ENCODE data around the gene MYO1A.

MYO1A gene

DNA sequence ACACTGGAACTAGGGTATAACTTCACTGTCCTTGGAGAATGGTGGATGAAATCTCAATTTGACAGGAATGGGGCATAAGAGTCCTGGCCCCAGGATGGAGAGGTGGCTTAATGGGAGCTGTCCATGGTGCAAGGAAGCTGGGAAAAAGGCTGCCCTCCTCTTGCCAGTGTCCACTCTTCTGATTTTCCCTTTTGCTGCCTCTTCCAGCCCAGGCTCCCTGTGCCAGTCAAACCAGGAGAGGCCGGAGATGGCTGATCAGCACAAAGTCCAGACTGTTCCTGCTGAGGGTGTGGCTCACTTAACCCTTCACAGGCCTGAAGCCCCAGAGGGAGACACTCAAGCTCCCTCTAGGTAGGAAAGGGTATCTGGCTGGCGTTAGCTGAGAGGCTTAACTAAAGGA lies at the start of gene MYO1A:
Gene MYO1A (minus strand): TSS at position 240 of the 400 bp plus-strand sequence. CDS start 1,806 bp downstream, outside the sequence.
- DNase-seq, result no peak

DNA sequence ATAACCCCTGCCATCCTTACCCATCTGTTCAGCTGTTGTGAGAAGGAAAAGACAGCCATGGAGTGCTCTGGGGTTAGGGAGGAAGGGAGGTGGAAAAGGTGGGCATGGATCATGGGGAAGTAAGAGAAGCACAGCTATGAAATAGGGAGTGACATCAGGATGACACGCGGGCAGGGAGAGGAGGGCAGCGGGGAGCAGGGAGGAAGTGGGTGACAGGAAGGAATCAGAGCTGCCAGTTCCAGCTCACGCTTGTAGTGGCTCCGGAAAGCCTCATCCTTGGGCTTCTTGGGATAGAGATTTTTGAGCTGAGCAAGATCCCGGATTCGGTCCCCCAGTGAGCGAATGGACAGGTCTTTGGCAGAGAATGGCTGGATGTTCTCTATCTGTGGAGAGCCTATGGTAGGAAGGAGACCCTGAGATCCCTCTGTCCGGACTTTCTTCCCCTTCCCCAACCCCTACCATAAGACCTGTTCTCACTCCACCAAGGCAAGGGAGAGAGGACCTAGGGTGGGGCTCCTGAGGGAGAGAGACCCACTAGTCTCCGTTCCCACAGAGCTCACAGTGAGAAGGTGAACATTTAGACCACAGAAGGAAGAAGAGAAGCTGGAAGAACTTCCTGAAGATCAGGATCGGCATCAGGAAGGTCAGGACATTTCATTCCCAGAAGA lies 49.3 kb upstream of the MYO1A start:
- no peak for DNase-seq

DNA sequence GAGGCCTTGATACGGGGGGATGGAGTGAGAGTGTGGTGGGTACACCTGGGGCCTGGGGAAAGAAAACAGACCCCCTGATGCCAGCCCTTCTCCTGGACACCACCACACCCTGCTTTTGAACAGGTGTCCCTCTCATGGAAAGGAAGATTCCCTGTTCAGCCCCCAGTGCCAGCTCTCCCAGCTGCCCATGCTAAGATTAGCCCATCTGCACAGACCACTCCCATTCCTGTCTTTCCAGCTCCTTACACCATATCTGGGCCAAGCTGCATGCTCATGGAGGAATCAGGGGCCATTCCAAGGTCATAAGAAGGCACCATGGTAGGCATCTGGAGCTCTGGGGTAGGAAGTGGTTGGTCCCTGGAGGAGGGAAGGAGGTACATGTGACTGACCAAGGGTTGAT lies 48.6 kb upstream of the MYO1A start:
- DNase-seq, result no peak

DNA sequence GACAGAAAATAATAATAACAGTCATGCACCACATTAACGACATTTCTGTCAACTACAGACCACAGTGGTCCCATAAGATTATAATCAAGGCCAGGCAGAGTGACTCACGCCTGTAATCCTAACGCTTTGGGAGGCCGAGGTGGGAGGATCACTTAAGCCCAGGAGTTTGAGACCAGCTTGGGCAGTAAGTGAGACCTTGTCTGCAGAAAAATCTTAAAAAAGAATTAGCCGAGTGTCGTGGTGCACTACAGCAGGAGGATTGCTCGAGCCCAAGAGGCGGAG lies 47.6 kb upstream of the MYO1A start:
- DNase-seq, result no peak

DNA sequence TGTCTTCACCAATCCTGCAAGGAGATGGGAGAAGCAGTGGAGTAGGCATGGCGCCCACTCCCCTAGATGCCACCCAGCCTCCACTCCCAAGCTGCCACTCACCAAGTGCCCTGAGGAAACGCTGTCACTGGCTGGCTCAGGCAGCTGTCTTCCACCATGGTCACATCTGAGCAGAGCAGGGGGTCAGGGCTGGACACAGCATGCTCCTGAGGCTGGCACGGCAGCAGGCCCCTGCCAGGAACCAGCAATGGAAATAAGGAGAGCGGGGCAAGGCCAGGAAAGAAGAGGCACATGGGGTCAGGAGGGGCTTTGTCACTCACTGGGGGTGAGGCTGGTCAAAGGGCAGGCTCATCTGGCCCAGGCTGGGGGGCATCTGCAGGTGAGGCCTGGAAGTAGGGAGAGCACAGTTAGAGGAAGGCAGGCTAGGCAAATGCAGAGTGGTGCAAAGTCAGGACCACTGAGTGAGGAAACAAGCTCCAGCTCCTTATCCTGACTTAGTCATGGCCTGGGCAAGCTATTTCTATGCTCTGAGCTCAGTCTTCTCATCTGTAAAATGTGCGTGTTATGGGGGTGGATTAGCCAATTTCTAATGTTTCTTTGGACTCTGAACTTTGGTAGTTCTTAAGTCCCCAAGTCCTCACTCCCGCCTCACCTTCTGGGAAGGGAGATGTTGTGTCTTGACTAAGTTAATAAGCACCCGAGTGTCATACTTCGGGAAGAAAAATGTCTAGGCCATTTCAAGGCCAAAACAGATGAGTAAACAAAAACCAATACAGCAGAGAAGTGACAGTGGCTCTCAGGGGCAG lies 47.0 kb upstream of the MYO1A start:
- no peak for DNase-seq

DNA sequence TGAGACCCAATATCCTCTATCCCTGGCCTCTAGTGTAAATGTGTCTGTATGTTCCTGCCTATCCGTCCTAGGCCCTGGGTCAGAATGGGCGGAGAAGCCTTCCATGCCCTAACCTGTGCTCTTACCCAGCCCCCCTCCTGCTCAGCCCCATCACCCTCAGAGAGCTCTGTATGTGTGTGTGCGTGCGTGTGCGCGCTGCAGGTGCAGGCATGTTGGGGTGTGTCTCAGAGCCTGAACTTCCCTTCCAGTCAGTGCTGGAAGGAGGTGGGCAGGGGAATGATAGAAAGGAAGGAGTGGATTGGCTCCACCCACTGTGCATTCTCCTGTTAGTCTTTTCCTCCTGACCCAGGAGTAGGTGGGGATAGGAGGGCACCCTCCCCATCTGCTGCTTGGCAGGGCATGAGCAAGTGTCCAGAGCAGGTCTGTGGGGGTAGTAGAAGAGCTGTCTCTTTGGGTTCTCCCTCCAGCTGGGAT lies 46.2 kb upstream of the MYO1A start:
- DNase-seq, result no peak

DNA sequence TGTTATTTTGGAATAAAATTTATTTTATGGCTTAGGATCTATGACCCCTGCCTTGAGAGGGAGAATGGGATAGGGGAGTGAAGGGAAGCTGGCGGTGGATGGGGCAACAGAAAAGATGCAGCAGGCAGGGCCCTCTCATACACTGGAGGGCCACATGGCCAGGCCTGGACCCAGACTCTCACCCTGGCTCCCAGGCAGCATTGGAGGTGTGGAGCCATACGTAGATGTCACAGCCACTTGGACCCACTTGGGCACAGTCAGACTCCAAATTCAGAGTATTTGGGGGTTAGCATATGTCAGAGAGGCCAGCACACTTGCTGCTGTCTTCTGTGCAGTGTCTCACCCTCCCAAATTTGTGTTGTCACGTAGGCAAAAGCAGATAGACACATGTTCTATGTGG lies 45.5 kb upstream of the MYO1A start:
- DNase-seq, result no peak

DNA sequence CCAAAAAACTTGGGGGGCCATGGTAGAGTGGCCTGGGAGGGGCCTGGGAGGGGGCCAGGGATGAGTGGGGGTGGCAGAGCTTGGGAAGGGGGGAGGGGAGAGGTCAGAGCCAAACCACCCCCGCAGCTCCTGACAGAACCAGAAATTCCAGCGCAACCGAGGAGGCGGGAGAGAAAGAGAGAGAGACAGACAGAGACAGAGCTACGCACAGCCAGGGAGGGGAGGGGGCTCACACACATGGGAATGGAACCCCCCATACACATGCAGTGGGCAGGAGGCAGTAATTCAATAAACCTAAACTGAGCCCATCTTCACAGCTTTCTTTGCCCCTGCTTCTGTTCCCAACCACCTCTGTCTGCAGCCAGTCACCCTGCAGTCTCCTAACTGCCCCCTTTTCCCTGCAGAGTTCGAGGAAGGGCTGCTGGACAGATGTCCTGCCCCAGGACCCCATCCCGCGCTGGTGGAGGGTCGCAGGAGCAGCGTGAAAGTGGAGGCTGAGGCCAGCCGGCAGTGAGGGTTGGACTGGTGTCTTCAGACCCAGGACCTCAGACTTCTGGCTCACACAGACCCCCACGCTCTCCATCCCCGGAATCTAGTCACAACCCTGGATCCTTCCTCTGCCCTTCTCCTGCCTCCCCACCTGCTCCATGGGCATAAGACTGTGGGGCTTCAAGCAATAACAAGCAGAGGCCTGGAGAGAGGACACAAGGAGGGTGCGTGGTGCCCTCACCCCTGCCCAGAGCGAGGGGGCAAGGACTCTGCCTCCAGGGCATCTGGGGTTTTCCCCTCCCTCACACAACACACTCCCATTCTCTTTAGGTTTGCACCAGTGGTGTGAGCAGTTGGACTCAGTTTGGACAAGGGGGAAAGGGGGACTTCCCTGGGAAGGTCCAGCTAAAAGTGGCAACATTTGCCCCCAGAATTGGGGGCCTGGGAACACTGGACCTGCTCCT lies 44.6 kb upstream of the MYO1A start:
- no peak for DNase-seq

DNA sequence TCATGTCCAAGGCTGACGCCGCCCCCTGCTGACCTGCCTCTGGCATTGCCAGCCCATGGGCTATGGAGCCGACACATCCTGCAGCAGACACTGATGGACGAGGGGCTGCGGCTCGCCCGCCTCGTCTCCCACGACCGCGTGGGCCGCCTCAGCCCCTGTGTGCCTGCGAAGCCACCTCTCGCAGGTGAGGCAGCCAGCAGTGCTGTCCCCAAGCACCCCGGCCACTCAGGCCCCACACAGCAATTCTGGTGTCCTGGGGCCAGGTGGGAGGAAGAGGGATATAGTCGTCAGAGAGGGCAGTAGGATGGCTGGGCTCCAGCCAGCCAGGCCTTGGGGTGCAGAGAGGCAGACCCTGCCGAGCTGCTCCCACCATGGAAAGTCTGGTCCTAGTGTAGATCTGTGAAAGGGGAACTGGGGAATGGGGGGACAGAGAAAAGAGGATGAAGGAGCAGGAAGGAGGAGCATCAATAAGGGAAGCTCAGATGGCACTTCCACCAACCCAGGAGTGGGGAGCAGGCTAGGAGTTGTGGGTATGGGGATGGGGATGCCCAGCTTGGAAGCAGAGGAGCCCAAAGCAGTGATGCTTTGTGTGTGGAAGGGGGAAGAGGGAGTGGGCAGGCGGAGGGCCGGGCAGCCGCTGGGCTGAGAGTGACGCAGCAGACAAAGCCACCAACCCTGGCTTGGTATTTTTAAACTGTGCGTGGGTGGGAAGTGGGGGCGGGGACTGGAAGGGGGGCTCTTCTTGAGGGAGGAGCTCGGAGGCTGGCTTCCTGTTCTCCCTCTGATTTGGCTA lies 43.7 kb upstream of the MYO1A start:
- DNase-seq, result peak; percentile 57

DNA sequence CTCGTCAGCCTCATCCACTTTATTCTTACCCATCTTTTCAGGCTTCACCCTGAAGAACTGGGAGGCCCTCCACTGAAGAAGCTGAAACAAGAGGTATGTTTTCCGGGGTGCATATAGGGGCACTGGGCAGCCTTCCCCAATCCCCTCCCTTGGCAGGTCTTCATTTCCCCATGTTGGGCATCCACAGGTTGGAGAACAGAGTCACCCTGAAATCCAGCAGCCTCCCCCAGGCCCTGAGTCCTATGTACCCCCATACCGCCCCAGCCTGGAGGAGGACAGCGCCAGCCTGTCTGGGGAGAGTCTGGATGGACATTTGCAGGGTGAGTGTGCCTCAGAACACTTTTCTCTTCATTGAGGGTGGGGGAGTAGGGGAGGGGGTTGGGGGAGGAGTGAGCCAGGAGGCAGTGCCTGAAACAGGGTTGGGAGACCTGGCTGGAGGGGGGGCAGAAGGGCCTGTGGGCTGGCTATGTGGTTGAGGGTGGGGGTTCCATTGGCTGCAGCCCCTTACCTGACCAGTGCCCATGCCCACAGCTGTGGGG lies 43.0 kb upstream of the MYO1A start:
- DNase-seq, result no peak

DNA sequence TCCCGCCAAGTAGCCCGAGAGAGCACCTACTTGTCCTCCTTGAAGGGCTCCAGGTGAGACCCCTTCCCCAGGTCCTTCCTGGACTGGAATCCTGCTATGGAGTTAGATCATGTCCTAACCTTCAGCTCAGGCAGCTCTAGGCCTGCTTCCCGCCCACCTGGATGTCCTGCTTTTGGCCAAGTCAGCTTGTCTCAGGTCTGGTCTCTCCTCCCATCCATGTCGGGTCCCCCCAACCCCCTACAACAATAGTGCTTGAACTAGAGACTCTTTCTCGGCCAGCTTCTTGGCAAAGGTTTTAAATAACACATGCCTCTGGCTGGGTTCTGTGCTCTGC lies 42.6 kb upstream of the MYO1A start:
- DNase-seq, result no peak

DNA sequence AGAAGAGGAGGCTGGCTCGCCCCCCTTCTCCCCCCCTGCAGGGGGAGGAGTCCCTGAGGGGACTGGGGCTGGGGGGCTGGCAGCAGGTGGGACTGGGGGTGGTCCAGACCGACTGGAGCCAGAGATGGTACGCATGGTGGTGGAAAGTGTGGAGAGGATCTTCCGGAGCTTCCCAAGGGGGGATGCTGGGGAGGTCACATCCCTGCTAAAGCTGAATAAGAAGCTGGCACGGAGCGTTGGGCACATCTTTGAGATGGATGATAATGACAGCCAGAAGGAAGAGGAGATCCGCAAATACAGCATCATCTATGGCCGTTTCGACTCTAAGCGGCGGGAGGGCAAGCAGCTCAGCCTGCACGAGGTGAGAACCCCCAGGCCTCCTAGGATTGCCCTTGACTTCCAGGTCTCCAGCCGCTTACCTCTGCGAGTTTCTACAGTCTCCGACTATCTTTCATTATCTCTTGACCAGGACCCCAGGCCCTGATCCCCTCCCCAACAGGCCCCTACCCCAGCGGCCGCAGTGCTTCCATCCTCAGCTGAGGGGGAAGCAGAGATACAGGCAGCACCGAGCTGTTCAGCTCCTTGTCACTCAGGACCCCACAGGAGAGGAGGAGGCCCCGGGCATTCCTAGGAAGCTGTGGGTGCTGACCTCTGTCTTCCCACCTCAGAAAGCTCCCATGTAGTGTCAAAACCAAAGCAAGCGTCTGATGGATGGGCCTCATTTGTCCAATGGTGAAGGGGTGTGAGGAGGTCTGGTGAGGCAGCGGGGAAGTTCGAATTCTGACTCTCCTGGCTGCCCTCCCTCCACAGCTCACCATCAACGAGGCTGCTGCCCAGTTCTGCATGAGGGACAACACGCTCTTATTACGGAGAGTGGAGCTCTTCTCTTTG lies 42.0 kb upstream of the MYO1A start:
- DNase-seq, result no peak

DNA sequence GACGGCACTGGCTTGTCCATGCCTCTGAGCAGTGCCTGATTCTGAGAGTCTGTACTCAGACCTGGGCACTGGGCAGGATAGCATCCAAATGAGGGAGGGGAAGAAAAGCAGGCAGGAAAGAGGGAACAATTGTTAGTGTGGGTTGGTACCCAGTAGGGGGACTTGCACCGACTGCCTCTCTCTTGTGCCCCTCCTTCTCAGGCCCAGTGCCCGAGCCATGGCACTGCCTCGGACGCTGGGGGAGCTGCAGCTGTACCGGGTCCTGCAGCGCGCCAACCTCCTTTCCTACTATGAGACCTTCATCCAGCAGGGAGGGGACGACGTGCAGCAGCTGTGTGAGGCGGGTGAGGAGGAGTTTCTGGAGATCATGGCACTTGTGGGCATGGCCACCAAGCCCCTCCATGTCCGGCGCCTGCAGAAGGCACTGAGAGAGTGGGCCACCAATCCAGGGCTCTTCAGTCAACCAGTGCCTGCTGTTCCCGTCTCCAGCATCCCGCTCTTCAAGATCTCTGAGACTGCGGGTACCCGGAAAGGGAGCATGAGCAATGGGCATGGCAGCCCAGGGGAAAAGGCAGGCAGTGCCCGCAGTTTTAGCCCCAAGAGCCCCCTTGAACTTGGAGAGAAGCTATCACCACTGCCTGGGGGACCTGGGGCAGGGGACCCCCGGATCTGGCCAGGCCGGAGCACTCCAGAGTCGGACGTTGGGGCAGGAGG lies 41.2 kb upstream of the MYO1A start:
- DNase-seq, result no peak

DNA sequence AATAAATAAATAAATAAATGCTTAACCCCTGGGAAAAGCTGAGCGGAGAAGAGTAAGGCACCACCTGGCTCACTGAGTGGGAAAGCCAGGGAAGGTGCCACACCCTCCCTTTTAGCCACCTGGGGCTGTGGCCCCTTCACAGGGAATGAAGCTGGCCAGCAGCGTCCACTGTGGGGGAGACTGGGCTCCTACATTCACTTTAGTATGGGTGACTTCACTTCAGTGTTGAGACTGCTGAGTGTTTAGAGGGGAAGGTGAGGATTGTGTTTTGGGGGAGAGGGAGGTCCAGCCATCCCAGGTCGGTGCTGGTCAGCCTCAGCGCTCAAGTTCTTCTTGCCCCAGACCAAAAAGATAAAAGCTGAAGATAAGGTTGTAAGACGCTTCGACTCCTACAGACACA lies 40.6 kb upstream of the MYO1A start:
- DNase-seq, result no peak

DNA sequence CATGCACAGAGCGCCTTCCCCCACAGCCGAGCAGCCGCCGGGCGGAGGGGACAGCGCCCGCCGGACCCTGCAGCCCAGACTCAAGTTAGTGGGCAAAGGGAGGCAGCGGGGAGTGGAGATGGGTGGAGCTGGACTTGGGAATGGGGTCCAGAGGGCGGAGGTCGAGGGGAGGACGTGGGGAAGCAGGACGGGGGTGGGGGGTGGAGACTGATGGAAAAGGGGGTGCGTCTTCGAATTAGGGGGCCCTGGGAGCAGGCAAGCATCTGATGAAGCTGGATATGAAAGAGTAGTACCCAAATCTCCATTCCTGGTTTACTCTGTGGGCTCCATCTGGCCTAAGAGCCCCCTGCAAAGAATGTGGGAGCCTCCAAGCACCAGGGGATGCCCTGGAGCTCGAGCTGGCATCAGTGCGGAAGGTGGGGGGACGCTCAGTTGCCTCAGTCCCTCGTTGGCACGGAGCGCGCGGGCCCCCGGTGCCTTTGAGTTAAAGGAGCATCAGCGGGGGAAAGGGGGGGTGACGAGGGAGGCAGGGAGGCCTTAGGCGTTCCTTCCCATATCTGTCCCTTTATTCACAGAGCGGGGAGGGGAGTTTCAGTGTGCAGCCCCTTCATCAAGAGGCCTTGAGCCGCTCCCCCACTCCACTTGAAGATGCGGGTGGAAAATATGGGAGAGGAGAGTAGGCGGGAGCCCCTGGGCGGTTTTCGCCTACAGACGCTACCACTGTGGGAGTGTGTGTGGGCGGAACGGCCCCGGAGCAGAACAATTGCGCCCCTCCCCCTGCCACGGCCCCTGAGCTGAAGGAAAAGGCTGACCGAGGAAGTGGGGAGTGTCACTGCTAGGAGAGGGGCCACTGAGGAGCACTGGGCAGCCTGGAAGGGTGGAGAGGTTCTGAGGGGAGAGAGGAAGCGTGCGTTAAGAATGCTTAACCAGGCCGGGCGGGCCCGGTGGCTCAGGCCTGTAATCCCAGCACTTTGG lies 39.6 kb upstream of the MYO1A start:
- DNase-seq, result no peak

DNA sequence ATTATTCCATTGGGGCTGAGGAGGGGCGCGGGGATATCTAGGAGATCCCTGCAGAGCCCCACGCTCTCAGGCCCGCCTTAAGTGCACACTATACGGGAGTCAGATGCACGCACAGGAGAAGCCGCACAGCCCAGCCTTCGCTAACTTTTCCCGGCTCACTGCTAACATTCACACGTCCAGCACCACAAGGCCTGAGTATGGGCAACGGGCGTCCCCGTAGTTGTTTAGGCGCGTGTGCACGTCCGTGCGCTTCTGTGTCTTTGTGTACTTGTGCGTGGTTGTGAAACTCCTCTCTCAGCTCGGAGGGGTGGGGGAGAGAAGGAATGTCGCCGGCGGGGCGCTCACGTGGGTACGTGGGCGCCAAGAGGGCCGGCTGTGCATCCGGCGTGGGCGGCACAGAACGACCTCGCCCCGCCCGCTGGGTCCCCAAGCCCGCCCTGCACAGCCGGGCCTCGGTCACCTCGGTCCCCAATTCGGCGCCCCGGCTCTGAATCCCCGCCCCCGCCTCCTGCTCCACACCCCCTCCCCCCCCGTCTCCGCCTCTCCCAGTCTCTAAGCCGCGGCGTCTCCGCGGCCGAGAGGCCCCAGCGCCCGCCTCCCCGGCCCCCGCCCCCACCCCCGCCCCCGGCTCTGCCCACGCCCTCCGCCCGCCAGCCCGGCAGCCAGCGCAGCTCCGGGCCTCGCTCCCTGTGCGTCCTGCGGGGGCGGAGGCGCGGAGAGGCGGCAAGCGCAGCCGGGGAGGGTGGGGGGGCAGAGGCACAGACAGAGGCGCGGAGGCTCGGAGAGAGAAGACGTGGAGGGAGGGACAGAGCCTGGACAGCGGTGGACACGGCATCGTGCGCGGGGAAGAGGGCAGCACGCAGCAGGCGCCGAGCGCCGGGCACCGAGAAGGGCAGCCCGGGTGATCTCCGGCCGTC lies 38.7 kb upstream of the MYO1A start, which contains the start of gene NAB2:
Gene NAB2 (plus strand): TSS at position 761 of the 917 bp plus-strand sequence. CDS start 158 bp downstream, outside the sequence.
- DNase-seq, result peak; percentile 97

DNA sequence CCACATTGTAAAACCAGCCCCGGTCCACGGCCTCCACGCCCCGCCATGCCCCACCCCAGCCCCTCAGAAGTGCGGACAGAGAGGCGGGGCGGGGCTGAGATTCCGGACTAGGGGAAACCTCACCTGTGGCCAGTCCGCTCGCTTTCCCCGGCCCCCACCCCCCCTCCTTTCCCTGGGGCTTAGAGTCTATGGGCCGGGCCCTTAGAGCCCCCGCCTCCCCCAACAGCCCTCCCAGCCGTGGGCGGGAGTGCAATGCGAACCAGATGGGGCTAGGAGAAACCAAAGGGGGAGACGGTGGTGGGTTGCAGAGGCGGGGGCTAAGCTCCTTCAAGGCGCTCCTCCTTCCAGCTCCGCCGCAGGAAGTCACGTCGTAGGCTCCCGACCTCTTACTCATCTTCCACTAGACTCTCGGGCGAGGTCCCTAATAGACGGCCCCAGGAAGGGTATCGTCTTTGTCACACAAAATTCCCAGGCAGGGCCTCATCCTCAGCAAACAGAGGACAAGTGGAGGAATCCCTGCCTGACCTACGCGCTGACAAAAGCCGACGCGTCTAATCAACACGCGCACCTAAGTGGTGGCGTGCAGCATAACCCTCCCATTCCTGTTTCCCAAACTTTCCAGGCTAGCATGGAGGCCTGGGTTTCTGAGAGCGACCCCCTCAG lies 37.9 kb upstream of the MYO1A start:
- DNase-seq, result peak; percentile 86

Measured in RPMI8226 (cell line).